T-helper 9 cell (primary cell): Measurements from ENCODE around the gene RLIM.
A peak's percentile ranks its signal among the peaks of the same experiment; 100 is the strongest.

Experiments
- DNase-seq: peaks from one replicate; pipeline ENCODE4 v3.0.0-alpha.2; 2020

RLIM gene

DNA sequence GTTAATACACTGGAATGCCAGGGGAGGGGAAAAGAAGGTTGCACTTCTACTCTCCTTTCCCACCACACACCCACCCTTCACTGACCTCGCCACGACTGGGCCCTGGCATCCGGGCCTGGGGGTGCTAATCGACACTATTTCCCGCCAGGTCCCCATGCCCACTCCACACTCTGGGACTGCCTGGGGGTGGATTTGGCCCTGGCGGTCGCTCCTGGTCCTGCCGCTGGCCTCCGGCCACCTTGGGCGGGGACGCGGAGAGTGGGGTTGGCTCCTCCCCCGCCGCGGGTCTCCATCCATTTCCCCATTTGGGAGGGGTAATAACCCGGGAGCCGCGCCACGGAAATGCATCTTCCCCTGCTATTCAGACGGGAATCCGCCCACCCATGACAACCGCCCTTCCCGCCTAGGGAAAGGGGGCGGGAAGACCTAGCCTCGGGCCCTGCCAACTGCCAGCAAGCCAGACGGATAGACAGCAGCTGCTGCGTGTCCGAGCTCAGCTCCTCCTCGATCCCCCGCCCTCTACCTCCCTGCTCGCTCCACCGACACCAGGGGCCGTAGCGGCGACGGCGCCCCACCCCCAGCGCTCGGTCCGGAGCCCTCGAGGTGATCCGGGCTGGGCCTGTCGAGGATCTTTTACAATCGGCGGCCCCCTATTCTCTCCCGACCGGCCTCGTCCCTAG lies 78.1 kb downstream of the RLIM start:
- DNase-seq = peak; percentile 20

DNA sequence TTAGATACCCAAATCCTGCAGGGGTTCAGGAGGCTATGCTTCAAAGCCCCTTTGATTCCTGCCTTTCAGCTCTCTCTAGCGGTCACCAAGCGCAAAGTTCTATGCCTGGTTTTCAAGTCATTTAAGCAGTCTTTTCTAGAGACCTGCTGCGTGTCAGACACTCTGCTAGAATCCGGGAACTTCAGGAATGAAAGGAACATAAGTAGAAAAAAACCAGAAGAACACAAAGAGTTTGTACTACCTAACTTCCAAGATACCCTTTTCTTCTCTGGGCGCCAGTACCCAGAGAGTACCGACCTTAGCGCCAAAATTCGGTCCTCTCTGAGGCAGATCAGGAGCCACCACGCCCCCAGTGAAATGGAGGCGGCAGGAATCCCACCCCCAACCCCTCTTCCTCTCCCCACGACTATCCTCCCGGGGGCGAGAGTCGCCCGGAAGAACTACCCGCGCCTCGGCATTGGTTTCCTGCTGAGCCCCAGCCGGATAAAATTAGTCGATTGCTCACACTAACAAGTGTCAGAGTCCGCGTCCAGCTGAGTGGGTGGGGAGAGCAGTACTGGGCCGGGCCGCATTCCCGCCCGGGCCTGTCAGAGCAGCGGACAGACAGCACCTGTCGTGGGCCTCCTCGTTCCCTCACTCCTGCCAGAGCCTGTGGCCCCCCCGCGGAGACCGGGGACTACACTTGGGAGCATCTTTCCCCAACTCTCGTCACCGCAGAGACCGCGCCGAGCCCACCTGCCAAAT lies 78.8 kb downstream of the RLIM start:
- peak; percentile 17 for DNase-seq
